Thoracic aorta (tissue), 2 donors: ENCODE measurements around the gene MSL3B.

Experiments
- ATAC-seq: fragments of 150-250 bp; one replicate; pipeline ENCODE4 v1.8.0; 2017; ENCODE audit warnings: low read depth; ENCODE audit not compliant: insufficient number of reproducible peaks, low FRiP score
- DNase-seq: peaks from one replicate; pipeline ENCODE4 v3.0.0-alpha.2; 2020; ENCODE audit warnings: low spot score
- H3K27ac ChIP-seq, 2 donors: fragments of 200-600 bp; sonication (generic); 1 replicate in 1 of 2; 2 replicates in 1 of 2; pipeline ENCODE4 v1.5.1; 2016; ENCODE audit warnings: mild to moderate bottlenecking in 2 of 2, moderate library complexity in 2 of 2
- H3K27me3 ChIP-seq: fragments of 200-600 bp; sonication (generic); replicated peaks from 2 replicates; pipeline ENCODE4 v1.6.0; 2016; ENCODE audit warnings: mild to moderate bottlenecking; ENCODE audit not compliant: insufficient read depth
- H3K36me3 ChIP-seq: fragments of 200-600 bp; sonication (generic); one replicate; pipeline ENCODE4 v1.5.1; 2016
- H3K4me1 ChIP-seq, 2 donors: fragments of 200-600 bp; sonication (generic); 1 replicate in 1 of 2; 2 replicates in 1 of 2; pipeline versions ENCODE4 v1.5.1 to v1.6.0; 2016; ENCODE audit warnings: low read depth in 2 of 2, mild to moderate bottlenecking in 1 of 2; ENCODE audit not compliant: control insufficient read depth in 1 of 2
- H3K4me3 ChIP-seq: fragments of 200-600 bp; sonication (generic); 2 replicates; pipeline ENCODE4 v1.5.1; 2016; ENCODE audit warnings: mild to moderate bottlenecking
- H3K9me3 ChIP-seq: fragments of 200-600 bp; sonication (generic); 2 replicates; pipeline ENCODE4 v1.5.1; 2016
- CTCF ChIP-seq: fragments of 200-600 bp; sonication (generic); IDR thresholded peaks from one replicate; pipeline ENCODE4 v1.5.1; 2019; ENCODE audit warnings: antibody characterized with exemption

The MSL3B gene

GRCh38 chr2:233838251-233838650 lies 29.9 kb downstream of the MSL3B start:
- Histone ChIP-seq H3K4me1 (no peaks in the 10 kb centered on the region), H3K27ac (no peak overlapping the region), H3K36me3 (no peaks in the 10 kb centered on the region), H3K27me3 (no peaks in the 10 kb centered on the region), H3K4me3 (no peak overlapping the region), H3K9me3 (no peaks in the 10 kb centered on the region)
- no peak for TF ChIP-seq CTCF
- DNase-seq (no peak), ATAC-seq (no peak)

- Histone ChIP-seq H3K27me3 (no peaks in the 10 kb centered on the region), H3K27ac (no peak overlapping the region), H3K4me3 (no peak overlapping the region), H3K4me1 (no peaks in the 10 kb centered on the region), H3K36me3 (no peaks in the 10 kb centered on the region), H3K9me3 (no peaks in the 10 kb centered on the region)
- ATAC-seq (no peak), DNase-seq (no peak)
- no peak for TF ChIP-seq CTCF
These were observed 30.4 kb downstream of the MSL3B start for GRCh38 chr2:233837694-233838229.

DNA sequence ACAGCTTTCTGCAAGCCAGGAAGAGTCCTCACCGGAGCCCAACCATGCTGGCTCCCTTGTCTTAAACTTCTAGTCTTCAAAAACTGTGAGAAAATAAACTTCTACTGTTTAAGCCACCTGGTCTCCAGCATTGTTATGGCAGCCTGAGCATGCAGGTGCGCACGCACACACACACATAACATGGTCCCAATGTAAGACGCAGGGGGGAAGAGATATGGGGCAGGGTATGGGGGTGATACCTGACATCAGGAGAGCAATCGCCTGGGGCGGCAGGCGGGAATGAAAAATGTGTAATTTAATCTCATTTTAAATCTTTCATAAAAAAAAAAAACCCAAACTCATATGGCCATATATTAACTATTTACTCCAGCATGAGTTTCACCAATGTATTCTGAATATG lies 31.8 kb downstream of the MSL3B start:
- TF ChIP-seq CTCF: no peak
- no peaks in the 10 kb centered on the region for H3K9me3 ChIP-seq
- no peak overlapping the region for H3K27ac ChIP-seq
- no peaks in the 10 kb centered on the region for H3K27me3 ChIP-seq
- H3K36me3 ChIP-seq: no peaks in the 10 kb centered on the region
- ATAC-seq: no peak
- no peak overlapping the region for H3K4me3 ChIP-seq
- H3K4me1 ChIP-seq: no peaks in the 10 kb centered on the region
- no peak for DNase-seq

GRCh38 chr2:233835230-233836186 lies 32.7 kb downstream of the MSL3B start:
- H3K27ac ChIP-seq: no peak overlapping the region
- no peak overlapping the region for H3K4me3 ChIP-seq
- no peaks in the 10 kb centered on the region for H3K4me1 ChIP-seq
- H3K27me3 ChIP-seq: no peaks in the 10 kb centered on the region
- H3K36me3 ChIP-seq: no peaks in the 10 kb centered on the region
- TF ChIP-seq CTCF: no peak
- ATAC-seq (no peak), DNase-seq (no peak)
- no peaks in the 10 kb centered on the region for H3K9me3 ChIP-seq

- Histone ChIP-seq H3K27ac (no peak overlapping the region), H3K9me3 (no peaks in the 10 kb centered on the region), H3K36me3 (no peaks in the 10 kb centered on the region), H3K4me1 (no peaks in the 10 kb centered on the region), H3K27me3 (no peaks in the 10 kb centered on the region), H3K4me3 (no peak overlapping the region)
- no peak for DNase-seq
- ATAC-seq: no peak
- no peak for TF ChIP-seq CTCF
These were observed 34.8 kb downstream of the MSL3B start for GRCh38 chr2:233833345-233833744.
